OCI-LY1 (cell line): ENCODE data around the gene SEC14L1.

ENCODE experiments used
- EZH2 ChIP-seq: fragments of 200-600 bp; sonication (generic), shearing (Covaris generic); IDR thresholded peaks from 2 replicates; pipeline ENCODE4 v1.8.0; 2017; ENCODE audit warnings: borderline replicate concordance, mixed run types, mild to moderate bottlenecking, antibody characterized with exemption, low read length, moderate library complexity, mixed read lengths
- TF ChIP-seq, protein P1 (sequence below): fragments of 200-600 bp; sonication (generic), shearing (Covaris generic); IDR thresholded peaks from 2 replicates; pipeline ENCODE4 v1.5.1; 2017; ENCODE audit warnings: mild to moderate bottlenecking, antibody characterized with exemption, low read length, moderate library complexity, mixed read lengths

DNA sequence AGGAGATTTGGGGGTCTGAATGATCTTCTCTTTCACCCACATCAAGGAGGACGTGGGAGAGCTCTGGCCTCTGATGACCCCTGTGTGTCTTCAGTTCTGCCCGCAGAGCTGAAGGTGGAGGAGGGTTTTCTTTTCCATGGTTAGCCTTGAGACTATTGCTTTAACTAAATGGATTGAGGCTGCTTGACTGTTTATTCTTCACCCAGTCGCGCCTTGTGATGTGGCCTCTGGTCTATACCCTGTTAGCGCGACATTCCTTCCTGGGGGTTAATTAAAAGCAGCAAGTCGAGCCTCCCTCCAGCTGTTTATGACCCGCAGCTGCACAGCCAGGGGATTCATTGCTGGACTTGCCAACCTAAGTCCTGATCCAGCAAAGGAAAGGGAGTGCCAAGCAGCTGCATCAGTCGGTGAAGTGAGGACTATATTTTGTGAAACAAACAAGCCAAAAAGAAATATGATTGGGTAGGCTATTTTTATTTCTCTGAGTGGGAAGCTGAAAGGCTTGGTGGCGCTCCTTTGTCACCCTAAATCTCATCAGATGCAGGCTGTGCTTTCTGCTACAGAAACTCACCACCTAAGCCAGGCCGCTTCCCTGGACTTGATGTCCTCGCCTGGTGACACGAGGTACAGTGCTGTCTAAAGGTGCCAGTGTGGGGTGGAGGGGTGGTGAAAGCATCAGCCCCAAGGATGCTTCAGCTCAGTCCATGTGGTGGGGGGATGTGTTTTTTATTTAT lies 11.0 kb upstream of the SEC14L1 start:
- TF ChIP-seq, protein P1, sequence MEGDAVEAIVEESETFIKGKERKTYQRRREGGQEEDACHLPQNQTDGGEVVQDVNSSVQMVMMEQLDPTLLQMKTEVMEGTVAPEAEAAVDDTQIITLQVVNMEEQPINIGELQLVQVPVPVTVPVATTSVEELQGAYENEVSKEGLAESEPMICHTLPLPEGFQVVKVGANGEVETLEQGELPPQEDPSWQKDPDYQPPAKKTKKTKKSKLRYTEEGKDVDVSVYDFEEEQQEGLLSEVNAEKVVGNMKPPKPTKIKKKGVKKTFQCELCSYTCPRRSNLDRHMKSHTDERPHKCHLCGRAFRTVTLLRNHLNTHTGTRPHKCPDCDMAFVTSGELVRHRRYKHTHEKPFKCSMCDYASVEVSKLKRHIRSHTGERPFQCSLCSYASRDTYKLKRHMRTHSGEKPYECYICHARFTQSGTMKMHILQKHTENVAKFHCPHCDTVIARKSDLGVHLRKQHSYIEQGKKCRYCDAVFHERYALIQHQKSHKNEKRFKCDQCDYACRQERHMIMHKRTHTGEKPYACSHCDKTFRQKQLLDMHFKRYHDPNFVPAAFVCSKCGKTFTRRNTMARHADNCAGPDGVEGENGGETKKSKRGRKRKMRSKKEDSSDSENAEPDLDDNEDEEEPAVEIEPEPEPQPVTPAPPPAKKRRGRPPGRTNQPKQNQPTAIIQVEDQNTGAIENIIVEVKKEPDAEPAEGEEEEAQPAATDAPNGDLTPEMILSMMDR: no peak
- no peak for TF ChIP-seq EZH2
